ENCODE results near the gene CLASP1.
A peak's percentile ranks its signal among the peaks of the same experiment; 100 is the strongest.
"Not testable (repeated sequence)": the region's sequence is repeated elsewhere in the genome, so short reads cannot be mapped to it uniquely, and the experiment has no call there.

Gene CLASP1

GRCh38 chr2:121659933-121660332 lies 10.7 kb upstream of the CLASP1 start:
- DNase-seq (ENCODE audit: low read depth): no peak

GRCh38 chr2:121658393-121658792 lies 9.1 kb upstream of the CLASP1 start:
- peak; percentile 27 for DNase-seq (ENCODE audit: low read depth)

- DNase-seq (ENCODE audit: low read depth): no peak
Observed at GRCh38 chr2:121653035-121653434, 3.8 kb upstream of the CLASP1 start.

GRCh38 chr2:121650315-121650930 lies 1.2 kb upstream of the CLASP1 start:
- peak; percentile 14 for DNase-seq (ENCODE audit: low read depth)

- DNase-seq (ENCODE audit: low read depth): peak; percentile 97
Observed at GRCh38 chr2:121649596-121650314, 493 bp upstream of the CLASP1 start.

- peak; percentile 57 for DNase-seq (ENCODE audit: low read depth)
Observed at GRCh38 chr2:121648206-121649148, 785 bp downstream of the CLASP1 start.

- no peak for DNase-seq (ENCODE audit: low read depth)
Observed at GRCh38 chr2:121647396-121647795, 1.9 kb downstream of the CLASP1 start.

- no peak for DNase-seq (ENCODE audit: low read depth)
Observed at GRCh38 chr2:121644715-121645114, 4.5 kb downstream of the CLASP1 start.

- DNase-seq (ENCODE audit: low read depth): no peak
Observed at GRCh38 chr2:121643877-121644276, 5.4 kb downstream of the CLASP1 start.

- peak; percentile 21 for DNase-seq (ENCODE audit: low read depth)
Observed at GRCh38 chr2:121640380-121641316, 8.6 kb downstream of the CLASP1 start.

GRCh38 chr2:121639846-121640245 lies 9.4 kb downstream of the CLASP1 start:
- not testable (repeated sequence) for DNase-seq (ENCODE audit: low read depth)

- peak; percentile 64 for DNase-seq (ENCODE audit: low read depth)
Observed at GRCh38 chr2:121638333-121638732, 10.9 kb downstream of the CLASP1 start.

GRCh38 chr2:121635371-121635770 lies 13.9 kb downstream of the CLASP1 start:
- DNase-seq (ENCODE audit: low read depth): no peak

- DNase-seq (ENCODE audit: low read depth): peak; percentile 32
Observed at GRCh38 chr2:121634354-121635307, 14.6 kb downstream of the CLASP1 start.

- DNase-seq (ENCODE audit: low read depth): no peak
Observed at GRCh38 chr2:121633463-121633862, 15.8 kb downstream of the CLASP1 start.

GRCh38 chr2:121627525-121628050 lies 21.7 kb downstream of the CLASP1 start:
- peak; percentile 72 for DNase-seq (ENCODE audit: low read depth)

- peak; percentile 95 for DNase-seq (ENCODE audit: low read depth)
Observed at GRCh38 chr2:121626777-121627524, 22.3 kb downstream of the CLASP1 start.

GRCh38 chr2:121625953-121626352 lies 23.3 kb downstream of the CLASP1 start:
- DNase-seq (ENCODE audit: low read depth): no peak

GRCh38 chr2:121617042-121617599 lies 32.1 kb downstream of the CLASP1 start:
- DNase-seq (ENCODE audit: low read depth): peak; percentile 35

All from amniotic epithelial cell (primary cell).